ENCODE measurements around the gene KPNA4. TPM values are rescaled to one million over a fixed set of nuclear protein-coding genes. Genes with fewer than 3 reads are reported as not detected.

KPNA4 gene
- total and polyA plus RNA-seq, 2 donors from 2014 or later = 11.7 to 37.9 TPM

DNA sequence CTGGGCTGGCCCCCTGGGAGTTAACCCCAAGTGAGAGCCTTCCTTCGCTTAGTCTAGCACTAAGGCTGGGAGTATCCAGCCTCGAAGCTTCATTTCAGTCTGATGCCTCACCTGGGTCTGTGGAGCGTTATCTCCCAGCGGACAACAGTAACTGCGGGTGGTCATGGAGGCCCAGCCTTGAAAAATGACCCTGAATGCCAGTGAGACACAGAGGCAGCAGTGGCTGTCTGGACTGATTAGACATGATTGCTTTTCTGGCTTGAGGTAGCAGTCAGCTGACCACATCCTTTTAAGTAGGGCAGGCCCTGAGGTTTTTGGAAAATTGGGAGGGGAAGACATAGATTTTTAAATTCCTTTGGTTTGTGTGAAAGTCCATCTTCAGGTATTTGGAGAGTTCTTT, 87.6 kb downstream of the KPNA4 start:
- no peaks in the 10 kb centered on the region for H3K9me3 ChIP-seq (ENCODE audit: control insufficient read depth in 2 of 3, insufficient read depth in 1 of 3, low read length in 3 of 3)
- intact Hi-C loops (cut with DNase I) = no loop called here
- no peaks in the 10 kb centered on the region for H3K4me1 ChIP-seq (ENCODE audit: control insufficient read depth in 2 of 3, insufficient read depth in 2 of 3, low read depth in 1 of 3, low read length in 3 of 3)
- no peaks in the 10 kb centered on the region for H3K27me3 ChIP-seq (ENCODE audit: control insufficient read depth, insufficient read depth, low read length)
- no peak overlapping the region for H3K9ac ChIP-seq (ENCODE audit: low read length in 3 of 3)
- FAIRE-seq = no peak
- DNase-seq = no peak
- no peak overlapping the region for H3K27ac ChIP-seq (ENCODE audit: low read depth in 2 of 2, low read length in 2 of 2)
- H3K4me3 ChIP-seq (ENCODE audit: low read length in 3 of 3) = no peak overlapping the region
- no peaks in the 10 kb centered on the region for H3K36me3 ChIP-seq (ENCODE audit: control insufficient read depth in 2 of 3, insufficient read depth in 3 of 3, low read length in 3 of 3)
- no peak for TF ChIP-seq CTCF (IDR thresholded peaks at IDR 0.05; ENCODE audit: borderline replicate concordance, extremely low read depth, insufficient read depth)

GRCh38 chr3:160475884-160476283, 89.5 kb downstream of the KPNA4 start:
- no peak for FAIRE-seq
- intact Hi-C loops (cut with DNase I) = no loop called here
- Histone ChIP-seq H3K9me3 (ENCODE audit: control insufficient read depth in 2 of 3, insufficient read depth in 1 of 3, low read length in 3 of 3) (no peaks in the 10 kb centered on the region), H3K4me1 (ENCODE audit: control insufficient read depth in 2 of 3, insufficient read depth in 2 of 3, low read depth in 1 of 3, low read length in 3 of 3) (no peaks in the 10 kb centered on the region), H3K4me3 (ENCODE audit: low read length in 3 of 3) (no peak overlapping the region), H3K27me3 (ENCODE audit: control insufficient read depth, insufficient read depth, low read length) (no peaks in the 10 kb centered on the region), H3K9ac (ENCODE audit: low read length in 3 of 3) (no peak overlapping the region), H3K27ac (ENCODE audit: low read depth in 2 of 2, low read length in 2 of 2) (no peak overlapping the region), H3K36me3 (ENCODE audit: control insufficient read depth in 2 of 3, insufficient read depth in 3 of 3, low read length in 3 of 3) (no peaks in the 10 kb centered on the region)
- DNase-seq = no peak
- TF ChIP-seq CTCF (IDR thresholded peaks at IDR 0.05; ENCODE audit: borderline replicate concordance, extremely low read depth, insufficient read depth) = no peak

DNA sequence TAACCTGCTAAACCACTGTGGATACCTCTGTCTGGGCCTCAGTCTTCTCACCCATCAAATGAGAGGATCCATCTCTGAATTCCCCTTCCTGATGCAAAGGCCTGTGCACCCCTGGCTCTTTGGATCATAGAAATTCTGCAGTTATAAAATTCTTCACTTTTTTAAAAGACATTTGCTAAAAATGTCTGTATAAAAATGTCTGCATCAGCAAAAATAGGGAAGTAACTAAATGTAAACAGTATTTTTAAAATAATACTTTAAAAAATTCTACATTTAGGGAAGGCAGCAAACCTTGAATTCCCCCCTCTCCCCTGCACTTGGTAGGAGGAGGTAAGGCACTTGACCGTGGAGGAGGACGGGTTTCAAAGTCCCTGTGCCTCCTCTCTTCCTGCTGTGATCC, 90.2 kb downstream of the KPNA4 start:
- Histone ChIP-seq H3K27ac (ENCODE audit: low read depth in 2 of 2, low read length in 2 of 2) (no peak overlapping the region), H3K4me3 (ENCODE audit: low read length in 3 of 3) (no peak overlapping the region), H3K9ac (ENCODE audit: low read length in 3 of 3) (no peak overlapping the region), H3K27me3 (ENCODE audit: control insufficient read depth, insufficient read depth, low read length) (no peaks in the 10 kb centered on the region), H3K4me1 (ENCODE audit: control insufficient read depth in 2 of 3, insufficient read depth in 2 of 3, low read depth in 1 of 3, low read length in 3 of 3) (no peaks in the 10 kb centered on the region), H3K9me3 (ENCODE audit: control insufficient read depth in 2 of 3, insufficient read depth in 1 of 3, low read length in 3 of 3) (peaks cover 0 to under 1% (median 0%) of the 10 kb centered on the region in 3 donors), H3K36me3 (ENCODE audit: control insufficient read depth in 2 of 3, insufficient read depth in 3 of 3, low read length in 3 of 3) (no peaks in the 10 kb centered on the region)
- intact Hi-C loops (cut with DNase I) = no loop called here
- no peak for TF ChIP-seq CTCF (IDR thresholded peaks at IDR 0.05; ENCODE audit: borderline replicate concordance, extremely low read depth, insufficient read depth)
- FAIRE-seq = no peak
- DNase-seq = no peak

DNA sequence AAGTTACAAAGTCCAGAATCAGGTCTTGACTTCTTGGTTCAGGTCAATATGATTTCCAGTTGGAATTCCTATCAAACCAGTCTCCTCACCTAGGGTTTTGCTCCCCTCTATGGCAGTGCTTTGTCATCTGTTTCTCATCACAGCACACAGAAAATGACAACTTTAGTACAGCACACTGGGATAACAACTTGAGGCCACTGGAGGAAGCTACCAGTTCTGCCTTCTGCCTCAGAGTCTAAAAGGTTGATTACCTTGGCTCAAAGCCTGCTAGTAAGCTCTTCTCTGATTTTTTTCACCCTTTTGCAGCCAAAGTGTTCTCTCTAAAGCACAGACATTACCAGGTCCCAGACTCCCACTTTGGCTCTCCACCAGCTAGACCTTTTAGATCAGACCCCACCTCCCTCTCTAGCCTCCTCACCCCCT, 90.9 kb downstream of the KPNA4 start:
- no peaks in the 10 kb centered on the region for H3K27me3 ChIP-seq (ENCODE audit: control insufficient read depth, insufficient read depth, low read length)
- no peaks in the 10 kb centered on the region for H3K36me3 ChIP-seq (ENCODE audit: control insufficient read depth in 2 of 3, insufficient read depth in 3 of 3, low read length in 3 of 3)
- no peak overlapping the region for H3K9ac ChIP-seq (ENCODE audit: low read length in 3 of 3)
- no peak overlapping the region for H3K4me3 ChIP-seq (ENCODE audit: low read length in 3 of 3)
- FAIRE-seq (no peak), DNase-seq (peak in 2 of 5 donors; percentile 6 to 37)
- no peak for TF ChIP-seq CTCF (IDR thresholded peaks at IDR 0.05; ENCODE audit: borderline replicate concordance, extremely low read depth, insufficient read depth)
- H3K4me1 ChIP-seq (ENCODE audit: control insufficient read depth in 2 of 3, insufficient read depth in 2 of 3, low read depth in 1 of 3, low read length in 3 of 3) = no peaks in the 10 kb centered on the region
- peaks cover 0 to 3% (median 0%) of the 10 kb centered on the region in 3 donors for H3K9me3 ChIP-seq (ENCODE audit: control insufficient read depth in 2 of 3, insufficient read depth in 1 of 3, low read length in 3 of 3)
- H3K27ac ChIP-seq (ENCODE audit: low read depth in 2 of 2, low read length in 2 of 2) = no peak overlapping the region
- intact Hi-C loops (cut with DNase I) = no loop called here

All from kidney (tissue), 14 donors.